IMR-90 (cell line): ENCODE results near the gene PLEKHO2. TPM values are rescaled to one million over a fixed set of nuclear protein-coding genes. Genes with fewer than 3 reads are reported as not detected.

Experiments
- ATAC-seq: fragments of 200-7000 bp; cut with Tn5 transposase; 2 replicates; pipeline ENCODE4 v1.9.1; 2020; ENCODE audit warnings: low read depth, mild to moderate bottlenecking, moderate library complexity
- BruUV-seq: library from RNA; stranded (reverse); fragments of 400-500 nt; replicated peaks from 2 replicates; lab custom pipeline; 2021; lab: Mats Ljungman, UMichigan
- CTCF ChIA-PET: fragments of 300-600 bp; formaldehyde crosslinking; extraction: SDS; loops from one replicate; lab custom pipeline; 2021; ENCODE audit warnings: antibody characterized with exemption; lab: Yijun Ruan, JAX
- POLR2A ChIA-PET: fragments of 300-600 bp; sonication (Branson Sonifier 250); formaldehyde crosslinking; loops from one replicate; lab custom pipeline; 2022; ENCODE audit warnings: antibody characterized with exemption; ENCODE audit not compliant: unreplicated experiment; lab: Charles Lee
- DNase-seq: peaks from one replicate; pipeline ENCODE4 v3.0.0; 2013
- H2AFZ ChIP-seq: replicated peaks from 2 replicates; pipeline ENCODE3; 2013; ENCODE audit warnings: low read length, mild to moderate bottlenecking; ENCODE audit not compliant: poor library complexity
- H2AK5ac ChIP-seq: 2 replicates; pipeline ENCODE4 v1.6.1; 2013; ENCODE audit warnings: low read depth, low read length, inconsistent platforms
- H2AK9ac ChIP-seq: replicated peaks from 2 replicates; pipeline ENCODE3; 2013; ENCODE audit warnings: mild to moderate bottlenecking, low read depth, low read length, moderate library complexity; ENCODE audit not compliant: poor library complexity
- H2BK120ac ChIP-seq: 2 replicates; pipeline ENCODE4 v1.6.1; 2013; ENCODE audit warnings: low read depth, low read length, inconsistent platforms
- H2BK15ac ChIP-seq: 3 replicates; pipeline ENCODE4 v1.6.1; 2013; ENCODE audit warnings: low read depth, low read length, inconsistent platforms
- H2BK20ac ChIP-seq: 2 replicates; pipeline ENCODE4 v1.6.1; 2013; ENCODE audit warnings: low read depth, mild to moderate bottlenecking, inconsistent platforms, low read length, moderate library complexity
- H2BK5ac ChIP-seq: 2 replicates; pipeline ENCODE4 v1.6.1; 2013; ENCODE audit warnings: mild to moderate bottlenecking, low read depth, low read length, inconsistent platforms; ENCODE audit not compliant: poor library complexity, severe bottlenecking
- H3K14ac ChIP-seq: replicated peaks from 2 replicates; pipeline ENCODE4 v1.6.1; 2013; ENCODE audit warnings: low read depth, low read length, inconsistent platforms
- H3K18ac ChIP-seq: 2 replicates; pipeline ENCODE4 v1.6.1; 2013; ENCODE audit warnings: low read depth, low read length, control low read depth
- H3K23ac ChIP-seq: 2 replicates; pipeline ENCODE4 v1.6.1; 2013; ENCODE audit warnings: low read depth, low read length, inconsistent platforms
- H3K27ac ChIP-seq: 2 replicates; pipeline ENCODE4 v1.5.1; 2013; ENCODE audit warnings: mild to moderate bottlenecking, control low read depth, low read length; ENCODE audit not compliant: insufficient read depth
- H3K27me3 ChIP-seq: 2 replicates; pipeline ENCODE4 v1.6.1; 2013; ENCODE audit warnings: low read length; ENCODE audit not compliant: control insufficient read depth, insufficient read depth
- H3K36me3 ChIP-seq: 2 replicates; pipeline ENCODE4 v1.6.1; 2013; ENCODE audit warnings: low read length, mixed read lengths; ENCODE audit not compliant: control insufficient read depth, insufficient read depth
- H3K4ac ChIP-seq: 2 replicates; pipeline ENCODE4 v1.6.1; 2013; ENCODE audit warnings: low read depth, low read length, inconsistent platforms
- H3K4me1 ChIP-seq: 2 replicates; pipeline ENCODE4 v1.6.1; 2013; ENCODE audit warnings: low read length, mixed read lengths; ENCODE audit not compliant: control insufficient read depth, insufficient read depth
- H3K4me2 ChIP-seq: 2 replicates; pipeline ENCODE4 v1.6.1; 2013; ENCODE audit warnings: low read depth, mild to moderate bottlenecking, control low read depth, low read length, moderate library complexity
- H3K4me3 ChIP-seq: 2 replicates; pipeline ENCODE4 v1.5.1; 2013; ENCODE audit warnings: low read depth, mild to moderate bottlenecking, control low read depth, low read length, moderate library complexity; ENCODE audit not compliant: insufficient read depth
- H3K56ac ChIP-seq: 2 replicates; pipeline ENCODE4 v1.6.1; 2013; ENCODE audit warnings: low read length, inconsistent platforms; ENCODE audit not compliant: insufficient read depth; ENCODE audit errors: extremely low read depth
- H3K79me1 ChIP-seq, 2 experiments: 2 replicates each; pipeline ENCODE4 v1.6.1; 2013; ENCODE audit warnings: low read length in 2 of 2, inconsistent platforms in 1 of 2, low read depth in 1 of 2
- H3K9ac ChIP-seq: 2 replicates; pipeline ENCODE4 v1.6.1; 2013; ENCODE audit warnings: low read depth, low read length, control low read depth
- H3K9me1 ChIP-seq: 2 replicates; pipeline ENCODE4 v1.6.1; 2013; ENCODE audit warnings: low read length, inconsistent platforms; ENCODE audit not compliant: insufficient read depth
- H3K9me3 ChIP-seq: 2 replicates; pipeline ENCODE4 v1.6.1; 2013; ENCODE audit warnings: low read length; ENCODE audit not compliant: control insufficient read depth, insufficient read depth
- H4K20me1 ChIP-seq: 2 replicates; pipeline ENCODE4 v1.6.1; 2013; ENCODE audit warnings: low read length, inconsistent platforms; ENCODE audit not compliant: insufficient read depth
- H4K5ac ChIP-seq: 2 replicates; pipeline ENCODE4 v1.6.1; 2013; ENCODE audit warnings: mild to moderate bottlenecking, low read depth, low read length, control low read depth
- H4K8ac ChIP-seq, 2 experiments: 2 replicates each; pipeline ENCODE4 v1.6.1; 2013; ENCODE audit warnings: low read depth in 2 of 2, low read length in 2 of 2, control low read depth in 1 of 2, inconsistent platforms in 1 of 2
- H4K91ac ChIP-seq: 2 replicates; pipeline ENCODE4 v1.6.1; 2013; ENCODE audit warnings: low read depth, low read length, inconsistent platforms; ENCODE audit not compliant: insufficient read depth
- MAFK ChIP-seq: IDR thresholded peaks from 2 replicates; pipeline ENCODE4 v1.6.1; 2012; ENCODE audit warnings: low read depth, low read length, improper control_type of control experiment
- MAZ ChIP-seq: IDR thresholded peaks from 2 replicates; pipeline ENCODE4 v1.6.1; 2012; ENCODE audit warnings: low read depth, mild to moderate bottlenecking, low read length, improper control_type of control experiment, moderate library complexity, borderline replicate concordance
- WGBS, 2 experiments: methylation state at CpG; one replicate each; pipeline versions ENCODE4 v1.1.5 to v1.1.7; 2013; ENCODE audit warnings: missing lambda C conversion rate in 2 of 2; ENCODE audit not compliant: insufficient read length in 1 of 2; ENCODE audit errors: extremely low coverage in 2 of 2; 5-methylcytosine and 5-hydroxymethylcytosine counted together
- dilution Hi-C: fragments of 300-500 bp; cut with HindIII; formaldehyde crosslinking; loops from one replicate; pipeline ENCODE4 v1.14.3; 2018; ENCODE audit warnings: low sequenced_read_pairs; ENCODE audit not compliant: unreplicated experiment
- in situ Hi-C: fragments of 300-500 bp; cut with MboI; formaldehyde crosslinking; loops from 3 replicates; pipeline ENCODE4 v1.14.3; 2019; ENCODE audit warnings: low sequenced_read_pairs, inconsistent platforms, mixed read lengths
- intact Hi-C: fragments of 100-400 bp; cut with micrococcal nuclease; formaldehyde crosslinking; loops from 2 replicates; pipeline ENCODE4 v1.10.0; 2022
- polyA plus RNA-seq, 3 experiments: library from polyadenylated mRNA; depleted of rRNA; stranded (reverse); fragments of >200 nt; gene quantifications; 2 replicates each; pipeline ENCODE4 v1.2.3, GENCODE V29; 2012; ENCODE audit warnings: low replicate concordance in 1 of 3
- total RNA-seq: library from RNA; depleted of rRNA; stranded (reverse); fragments of >200 nt; gene quantifications from 2 replicates; pipeline ENCODE4 v1.2.3, GENCODE V29; 2012

Gene PLEKHO2
- total and polyA plus RNA-seq, 2 of the 4 experiments (the other 2 are of a cell fraction) = 19.0 to 22.5 TPM

DNA sequence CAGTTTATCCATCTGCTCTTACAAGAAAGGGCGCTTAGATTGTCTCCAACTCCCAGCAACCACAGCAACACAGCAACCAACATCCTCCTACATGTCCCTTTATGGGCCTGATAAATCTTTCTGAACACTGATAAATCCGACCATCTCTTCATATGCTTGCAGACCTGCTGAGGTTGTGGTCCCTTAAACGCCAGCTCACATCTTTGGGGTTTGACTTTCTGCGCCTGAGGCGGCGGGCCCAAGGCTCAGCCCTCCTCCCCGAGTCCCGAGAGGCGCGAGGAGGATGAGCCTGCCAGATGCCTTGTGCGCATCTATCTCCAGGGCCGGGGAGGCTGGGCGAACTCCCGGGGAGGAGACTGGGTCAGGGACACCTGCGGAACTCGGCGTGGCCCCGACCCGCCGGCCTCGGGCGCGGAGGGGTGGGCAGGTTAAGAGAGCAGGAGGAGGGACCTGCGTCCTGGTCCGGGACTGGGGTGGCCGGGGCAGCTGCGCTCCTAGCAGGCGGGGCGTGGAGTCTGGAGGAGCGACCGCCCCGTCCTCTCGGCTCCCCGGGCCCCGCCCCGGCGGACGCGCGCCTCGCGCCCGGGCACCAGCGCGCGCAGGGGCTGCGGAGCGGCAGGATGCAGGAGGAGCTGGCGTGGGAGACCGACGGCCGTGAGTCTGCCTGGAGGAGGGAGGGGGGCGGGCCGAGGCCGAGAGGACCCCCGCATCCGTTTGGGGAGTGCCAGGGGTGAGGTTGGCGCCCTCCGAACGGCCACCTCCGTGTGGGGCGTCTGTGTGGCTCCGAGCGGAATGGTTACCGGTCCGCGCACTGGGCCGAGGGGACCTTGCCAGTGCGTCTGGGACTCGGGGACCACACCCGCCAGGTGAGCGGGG, 69.8 kb downstream of the PLEKHO2 start, which contains the start of gene ANKDD1A:
TSS of gene ANKDD1A (plus strand) at position 592 of the 876 bp plus-strand sequence. CDS start at position 621, 29 bp downstream.
- 8% methylated on average over 42 of the region's 72 CpGs; no CpG with 5 or more reads in 1 of the 2 experiments for WGBS, 2 experiments
- Histone ChIP-seq H3K56ac (peak within 1 kb of the TSS; percentile 22; the same call in 1 of the 2 replicates), H3K4ac (peak within 1 kb of the TSS; percentile 37), H4K91ac (no peak within 1 kb of the TSS), H3K36me3 (no peaks in the 10 kb centered on the region), H3K9me1 (peaks cover 4% of the 10 kb centered on the region; the same call in 1 of the 2 replicates), H3K4me1 (0 out of 2 replicates have a peak, but pooled peaks cover 2% of the 10 kb centered on the region), H3K27me3 (no peaks in the 10 kb centered on the region), H3K4me2 (peak within 1 kb of the TSS; percentile 84), H3K9me3 (no peaks in the 10 kb centered on the region), H2BK20ac (no peak within 1 kb of the TSS), H4K8ac (peak within 1 kb of the TSS; percentile 13 to 47; a peak in 2 of 4 replicates), H2AK5ac (peak within 1 kb of the TSS; percentile 35), H2AFZ (peak within 1 kb of the TSS; percentile 98), H4K20me1 (no peaks in the 10 kb centered on the region), H3K4me3 (peak within 1 kb of the TSS; percentile 70), H2AK9ac (peak within 1 kb of the TSS; percentile 83), H2BK120ac (peak within 1 kb of the TSS; percentile 20), H3K14ac (peak within 1 kb of the TSS; percentile 37; the same call in 1 of the 2 replicates), H3K9ac (peak within 1 kb of the TSS; percentile 61), H3K23ac (peak within 1 kb of the TSS; percentile 53), H4K5ac (no peak within 1 kb of the TSS), H3K27ac (no peak within 1 kb of the TSS; the same call in 1 of the 2 replicates), H3K79me1 (no peaks in the 10 kb centered on the region; a peak in 1 of 4 replicates), H2BK15ac (no peak within 1 kb of the TSS), H3K18ac (no peak within 1 kb of the TSS), H2BK5ac (no peak within 1 kb of the TSS)
- in situ Hi-C loops = no loop called here
- POLR2A ChIA-PET = no interaction called here
- CTCF ChIA-PET = no interaction called here
- peak; percentile 98 for ATAC-seq
- BruUV-seq = no TSS peak
- TF ChIP-seq MAFK (no peak), MAZ (peak; percentile 68; the same call in 1 of the 2 replicates)
- intact Hi-C loops = no loop called here
- dilution Hi-C loops = no loop called here
- DNase-seq = peak; percentile 27
